GM03348 (cell line): ENCODE data around the gene C6orf132.
A peak's percentile ranks its signal among the peaks of the same experiment; 100 is the strongest.
"Not testable (repeated sequence)": the region's sequence is repeated elsewhere in the genome, so short reads cannot be mapped to it uniquely, and the experiment has no call there.

ENCODE experiments used
- DNase-seq: peaks from one replicate; pipeline ENCODE4 v3.0.0; 2012; ENCODE audit warnings: low spot score

Gene C6orf132, protein sequence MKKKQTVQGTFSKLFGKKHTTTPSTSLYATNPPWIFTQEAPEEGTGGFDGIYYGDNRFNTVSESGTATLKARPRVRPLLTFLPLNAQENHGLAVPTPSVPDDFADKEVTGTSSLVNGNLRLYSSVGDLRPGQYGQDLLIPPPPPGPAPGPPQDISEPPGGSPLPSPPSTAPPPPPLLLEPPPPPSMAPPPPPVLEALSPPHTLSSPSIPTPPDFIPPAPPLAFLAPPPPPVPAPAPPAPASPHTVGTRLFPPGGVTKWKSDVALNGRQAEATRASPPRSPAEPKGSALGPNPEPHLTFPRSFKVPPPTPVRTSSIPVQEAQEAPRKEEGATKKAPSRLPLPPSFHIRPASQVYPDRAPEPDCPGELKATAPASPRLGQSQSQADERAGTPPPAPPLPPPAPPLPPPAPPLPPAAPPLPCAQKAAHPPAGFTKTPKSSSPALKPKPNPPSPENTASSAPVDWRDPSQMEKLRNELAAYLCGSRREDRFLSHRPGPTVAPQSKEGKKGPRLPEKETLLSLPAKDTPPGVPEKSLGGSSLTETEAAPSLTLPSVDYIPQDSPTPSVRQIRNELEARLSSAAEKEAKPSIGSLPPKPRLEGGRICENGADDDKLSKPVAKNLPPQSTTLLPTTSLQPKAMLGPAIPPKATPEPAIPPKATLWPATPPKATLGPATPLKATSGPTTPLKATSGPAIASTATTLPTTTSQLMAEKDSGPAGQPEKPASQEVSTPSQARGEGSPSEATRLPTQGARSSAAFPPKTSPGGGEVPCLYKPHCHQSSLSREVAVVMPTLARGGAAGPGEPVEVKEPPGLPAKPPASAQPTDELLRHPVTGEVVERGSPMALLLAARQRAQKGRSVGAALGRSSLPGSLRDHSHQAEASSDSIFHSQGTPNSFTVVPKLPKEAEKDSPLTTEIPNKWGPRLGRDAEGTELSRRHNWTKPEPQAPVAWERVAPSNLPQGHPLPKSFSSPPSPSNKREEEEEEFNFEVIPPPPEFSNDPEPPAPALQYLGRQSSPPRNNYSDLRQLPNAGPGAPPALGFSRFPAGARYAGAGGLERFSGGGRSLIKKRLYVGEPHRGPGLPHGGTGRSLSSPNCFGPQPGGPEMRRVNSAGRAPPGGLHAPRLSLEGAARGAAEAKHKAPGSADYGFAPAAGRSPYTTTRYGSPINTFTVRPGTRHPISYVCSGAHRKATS

GRCh38 chr6:42142118-42142835, at the start of gene C6orf132:
Gene C6orf132 (minus strand): TSS chr6:42142620. CDS start chr6:42142444, 176 bp downstream.
- DNase-seq: peak; percentile 82

DNA sequence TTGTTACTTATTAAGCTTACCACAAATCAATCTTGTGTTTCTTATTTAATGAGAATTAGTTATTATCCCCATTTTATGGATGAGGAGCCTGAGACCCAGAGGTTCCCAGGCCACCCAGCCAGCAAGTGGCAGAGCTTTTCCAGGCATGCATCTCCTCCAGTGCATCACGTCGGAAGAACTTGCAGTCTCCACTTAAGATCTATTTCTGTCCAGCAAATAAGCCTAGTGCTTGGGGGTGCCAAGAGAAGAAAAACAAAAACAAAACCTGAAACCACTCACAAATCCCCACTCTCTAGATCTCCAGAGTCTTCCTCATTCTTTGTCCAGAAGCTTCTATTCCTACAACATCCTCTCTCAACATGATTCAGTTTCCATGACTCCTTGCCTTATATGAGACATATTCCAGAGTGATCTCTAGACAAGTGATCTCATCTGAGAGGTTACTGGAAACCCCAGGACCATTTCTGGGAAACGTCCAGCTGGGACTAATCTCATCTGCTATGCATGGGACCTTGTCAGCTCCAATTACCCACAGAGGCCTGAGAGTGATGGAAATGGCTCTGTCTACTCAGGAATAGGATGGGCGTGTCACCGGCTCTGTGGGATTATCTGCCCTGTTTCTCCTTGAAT, 48.2 kb upstream of the C6orf132 start:
- no peak for DNase-seq

DNA sequence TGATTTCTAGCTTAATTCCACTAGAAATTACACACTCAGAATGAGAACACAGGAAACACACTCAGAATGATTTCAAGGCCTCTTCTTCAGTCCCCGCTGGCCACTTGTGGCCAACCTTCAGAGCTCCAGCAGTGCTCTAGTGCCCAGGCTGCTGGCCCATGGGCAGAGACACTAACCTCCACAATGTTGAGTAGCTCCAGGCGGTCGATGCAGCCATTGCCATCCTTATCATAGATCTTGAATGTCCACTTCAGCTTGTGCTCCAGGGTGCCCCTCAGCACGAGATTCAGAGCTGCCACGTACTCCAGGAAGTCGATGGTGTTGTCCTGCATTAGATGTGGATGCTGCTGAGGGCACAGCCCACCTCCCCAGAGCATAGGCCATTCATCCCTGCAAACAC, 46.0 kb upstream of the C6orf132 start:
- no peak for DNase-seq

- DNase-seq: no peak
Measured at GRCh38 chr6:42185597-42185996, 43.2 kb upstream of the C6orf132 start.

DNA sequence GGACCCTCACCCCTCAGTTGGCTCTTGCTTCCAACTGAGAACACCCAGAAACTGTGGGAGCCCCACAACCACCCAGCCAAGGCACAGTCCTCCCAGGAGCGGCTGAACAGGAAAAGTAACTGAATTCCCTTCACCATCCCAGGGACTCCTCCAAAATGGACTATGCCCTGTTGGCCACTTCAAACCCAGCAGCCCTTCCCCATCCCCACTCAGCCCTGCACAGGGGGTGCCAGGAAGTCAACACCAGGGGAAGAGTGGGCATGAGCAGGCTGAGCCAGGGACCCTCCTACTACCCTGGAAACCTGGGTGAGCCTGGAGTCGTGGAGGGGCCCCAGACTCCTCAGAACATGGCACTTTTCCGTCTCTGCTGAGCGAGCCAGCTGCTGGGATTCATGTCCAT, 42.1 kb upstream of the C6orf132 start:
- DNase-seq: no peak

DNA sequence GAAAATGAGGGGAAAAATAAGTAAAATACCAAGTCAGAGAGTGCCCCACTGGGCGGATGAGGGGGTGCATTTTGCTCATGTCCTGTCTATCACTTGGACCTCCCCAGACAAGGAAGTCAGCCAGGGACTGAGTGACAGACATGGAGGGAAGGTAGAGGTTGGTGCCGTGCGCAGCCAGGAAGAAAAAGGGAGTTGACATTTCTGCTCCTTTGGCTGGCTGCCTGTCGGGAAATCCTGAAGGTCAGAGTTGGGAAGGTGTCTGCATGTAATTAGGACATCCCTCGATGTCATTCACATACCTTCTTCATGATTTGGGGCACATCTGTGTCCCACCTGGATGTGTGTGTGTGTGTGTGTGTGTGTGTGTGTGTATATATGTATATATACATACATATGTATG, 39.7 kb upstream of the C6orf132 start:
- no peak for DNase-seq

- DNase-seq: no peak
Measured at GRCh38 chr6:42179945-42180313, 37.5 kb upstream of the C6orf132 start.

DNA sequence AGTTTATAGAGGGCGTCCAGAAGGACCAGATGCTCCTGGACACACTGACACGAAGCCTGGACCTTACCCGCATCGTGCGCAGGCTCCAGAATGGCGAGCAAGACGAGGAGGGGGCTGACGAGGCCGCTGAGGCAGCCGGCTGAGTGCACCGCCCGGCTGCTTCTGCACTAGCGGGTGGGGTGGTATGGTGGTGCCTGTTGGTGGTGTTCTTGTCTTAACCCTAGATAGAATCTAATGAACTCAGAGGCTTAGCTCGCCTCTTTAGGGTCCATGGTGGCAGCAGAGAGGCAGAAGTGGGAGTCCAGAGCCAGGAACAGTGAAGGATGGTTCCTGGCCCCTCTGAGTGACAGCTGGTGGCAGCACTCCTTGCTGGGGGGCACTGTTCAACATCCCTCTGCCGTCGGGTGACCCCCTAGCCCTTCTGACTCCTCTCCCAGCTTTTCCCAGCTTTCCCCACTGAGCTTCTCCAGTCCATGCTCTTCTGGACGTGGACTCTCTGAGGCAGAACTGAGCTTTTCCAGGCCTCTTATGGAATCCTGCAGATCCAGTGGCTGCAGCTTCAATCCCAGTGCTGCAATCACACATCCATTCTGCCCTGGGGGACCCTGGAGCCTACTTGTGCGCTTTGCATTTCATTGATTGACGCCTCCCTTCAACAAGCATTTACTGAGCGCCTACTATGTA, 37.0 kb upstream of the C6orf132 start:
- DNase-seq: no peak

DNA sequence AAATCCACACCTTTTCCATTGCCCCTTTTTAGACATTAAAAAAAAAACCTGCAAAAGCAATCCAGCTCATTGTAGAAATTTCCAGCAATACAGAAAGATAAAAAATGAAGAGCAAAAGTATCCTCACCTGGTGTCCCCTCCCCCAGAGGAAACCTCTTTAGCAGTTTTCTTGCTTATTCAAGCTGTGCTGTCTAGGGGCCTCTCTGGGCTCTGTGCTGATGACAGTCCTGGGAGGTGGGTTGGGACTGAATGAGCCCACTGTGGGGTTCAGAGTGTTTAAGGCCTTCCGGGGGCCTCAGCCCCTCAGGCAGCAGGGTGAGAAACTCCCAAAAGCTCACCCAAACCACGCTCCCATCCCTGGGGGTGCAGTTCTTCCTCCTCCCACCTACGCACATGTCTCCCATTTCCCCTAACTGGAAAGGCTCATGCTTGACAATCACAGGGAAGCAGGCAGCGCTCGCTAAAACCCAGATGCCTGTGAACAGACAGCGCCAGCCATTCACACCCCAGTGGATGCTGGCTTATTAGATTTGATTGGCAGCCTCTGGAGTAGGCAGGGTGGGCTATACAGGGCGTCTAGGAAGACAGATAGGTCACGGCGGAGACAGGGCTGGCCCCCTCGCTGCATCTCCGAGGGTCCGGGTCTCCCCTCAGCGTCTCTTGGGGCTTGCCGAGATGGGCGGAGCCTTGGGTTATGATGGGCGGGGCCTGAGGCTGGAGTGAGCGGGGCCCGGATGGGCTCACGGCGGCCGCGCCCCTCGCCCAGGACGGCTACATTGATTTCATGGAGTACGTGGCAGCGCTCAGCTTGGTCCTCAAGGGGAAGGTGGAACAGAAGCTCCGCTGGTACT, 35.3 kb upstream of the C6orf132 start:
- no peak for DNase-seq

DNA sequence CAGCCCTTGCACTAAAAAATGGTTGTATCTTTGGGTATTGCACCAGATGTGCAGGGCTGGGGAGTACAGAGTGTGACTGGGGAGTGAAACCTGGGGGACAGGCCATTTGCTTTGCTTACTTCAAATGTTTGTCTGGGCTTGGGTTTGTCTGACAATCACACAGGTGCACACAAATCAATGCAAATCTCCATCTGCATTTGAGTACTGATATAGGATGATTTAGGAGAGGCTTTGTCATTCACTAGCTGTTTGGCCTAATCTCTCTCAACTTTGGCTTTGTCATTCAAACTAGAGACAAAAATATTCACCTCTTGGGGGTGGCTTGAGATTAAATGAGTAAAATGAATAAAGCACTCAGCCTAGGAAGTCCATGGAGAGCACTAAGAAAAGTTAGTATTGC, 34.6 kb upstream of the C6orf132 start:
- no peak for DNase-seq

- no peak for DNase-seq
Measured at GRCh38 chr6:42175860-42176259, 33.4 kb upstream of the C6orf132 start.

DNA sequence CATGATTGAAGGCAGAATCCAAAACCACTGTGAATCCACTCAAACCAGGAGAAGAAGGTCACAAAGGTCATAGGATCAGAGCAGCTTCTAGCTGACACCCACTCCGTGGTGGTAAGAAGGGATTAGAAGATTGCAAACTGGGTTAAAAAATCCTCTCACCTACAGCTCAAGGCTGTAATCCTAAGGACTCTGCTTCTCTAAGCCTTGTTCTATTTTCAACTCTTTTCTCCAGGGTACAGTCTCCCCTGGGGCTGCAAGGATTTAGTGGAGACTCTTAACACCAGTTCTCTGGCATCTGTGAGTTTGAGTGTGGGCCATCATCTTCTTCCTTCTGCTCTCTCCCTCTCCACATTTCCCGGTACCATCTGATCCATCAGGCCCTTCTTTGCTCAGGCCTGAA, 30.7 kb upstream of the C6orf132 start, which contains the start of gene GUCA1A:
Gene GUCA1A, plus strand, starts transcription at position 264 of the 400 bp plus-strand sequence. CDS start 250 bp downstream, outside the sequence.
- DNase-seq: no peak

DNA sequence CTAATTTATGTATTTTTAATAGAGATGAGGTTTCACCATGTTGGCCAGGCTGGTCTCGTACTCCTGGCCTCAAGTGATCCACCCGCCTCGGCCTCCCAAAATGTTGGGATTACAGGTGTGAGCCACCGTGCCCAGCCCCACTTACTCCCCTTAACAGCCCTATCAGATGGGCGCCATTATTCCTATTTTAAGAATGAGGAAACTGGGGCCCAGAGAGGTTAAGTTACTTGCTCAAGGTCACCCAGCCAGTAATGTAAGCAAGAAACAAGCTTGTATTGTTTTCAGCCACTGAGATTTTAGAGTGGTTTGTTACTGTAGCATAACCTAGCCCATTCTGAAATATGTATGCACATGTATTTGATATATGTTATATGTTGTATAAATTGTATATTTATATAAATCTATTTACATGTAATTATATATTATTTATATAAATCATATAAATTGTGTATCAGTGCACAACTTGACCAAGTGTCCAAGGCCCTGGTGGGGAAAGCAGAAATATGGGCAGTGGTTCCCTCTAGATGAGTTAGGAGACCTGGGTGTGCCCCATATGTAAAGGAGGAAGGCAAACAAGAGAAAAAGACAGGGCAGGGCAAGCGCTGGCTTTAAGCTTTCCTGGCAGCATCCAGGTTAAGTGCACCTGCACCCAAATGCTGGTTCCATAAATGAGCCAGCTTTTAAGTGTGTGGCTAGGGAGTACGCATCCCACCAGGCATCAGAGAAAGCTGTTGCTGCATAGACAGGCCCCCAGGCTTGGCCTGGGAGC, 29.6 kb upstream of the C6orf132 start:
- no peak for DNase-seq

- DNase-seq: not testable (repeated sequence)
Measured at GRCh38 chr6:42169780-42170179, 27.4 kb upstream of the C6orf132 start.

GRCh38 chr6:42168650-42169049, 26.2 kb upstream of the C6orf132 start:
- DNase-seq: no peak

DNA sequence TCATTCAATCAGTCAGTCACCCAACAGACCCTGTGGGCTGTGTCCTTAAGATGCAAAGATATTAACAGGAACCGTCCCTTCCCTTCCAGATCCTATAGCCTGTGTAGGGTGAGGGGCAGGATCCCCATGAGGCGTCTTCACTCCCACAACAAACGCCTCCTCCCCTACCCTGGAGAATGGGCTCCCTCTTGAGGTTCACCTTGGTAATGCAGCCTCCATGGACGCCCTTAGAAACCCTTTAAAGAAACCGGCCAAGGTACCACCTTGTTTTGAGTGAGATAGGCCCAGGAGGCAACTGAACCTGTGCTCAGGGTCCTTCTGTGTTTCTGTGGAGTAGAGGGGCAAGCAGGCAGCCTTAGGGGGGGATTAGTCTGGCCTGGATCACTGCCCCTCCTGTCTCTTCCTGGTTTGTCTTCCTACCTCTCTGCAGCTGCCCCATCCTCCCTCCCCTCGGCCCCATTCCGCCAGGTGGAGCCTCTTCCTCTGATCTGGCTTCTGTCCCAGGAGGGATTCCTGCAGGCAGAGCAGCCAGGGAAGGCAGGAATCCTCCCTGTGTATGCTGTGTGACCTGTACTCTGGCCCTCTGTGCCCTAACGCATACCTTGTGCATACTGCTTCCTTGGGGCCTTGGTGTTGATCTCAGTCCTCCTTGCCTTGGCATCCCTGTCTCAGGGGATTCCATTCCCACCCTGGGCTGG, 24.2 kb upstream of the C6orf132 start:
- DNase-seq: peak; percentile 92

- DNase-seq: peak; percentile 54
Measured at GRCh38 chr6:42165016-42165415, 22.6 kb upstream of the C6orf132 start.

- DNase-seq: peak; percentile 33
Measured at GRCh38 chr6:42163981-42164380, 21.6 kb upstream of the C6orf132 start.
